Measurements from ENCODE around the gene CTIF. TPM values are rescaled to one million over a fixed set of nuclear protein-coding genes. Genes with fewer than 3 reads are reported as not detected.

The CTIF gene
- total RNA-seq, 1 donor from 2014 or later: 15.0 TPM

DNA sequence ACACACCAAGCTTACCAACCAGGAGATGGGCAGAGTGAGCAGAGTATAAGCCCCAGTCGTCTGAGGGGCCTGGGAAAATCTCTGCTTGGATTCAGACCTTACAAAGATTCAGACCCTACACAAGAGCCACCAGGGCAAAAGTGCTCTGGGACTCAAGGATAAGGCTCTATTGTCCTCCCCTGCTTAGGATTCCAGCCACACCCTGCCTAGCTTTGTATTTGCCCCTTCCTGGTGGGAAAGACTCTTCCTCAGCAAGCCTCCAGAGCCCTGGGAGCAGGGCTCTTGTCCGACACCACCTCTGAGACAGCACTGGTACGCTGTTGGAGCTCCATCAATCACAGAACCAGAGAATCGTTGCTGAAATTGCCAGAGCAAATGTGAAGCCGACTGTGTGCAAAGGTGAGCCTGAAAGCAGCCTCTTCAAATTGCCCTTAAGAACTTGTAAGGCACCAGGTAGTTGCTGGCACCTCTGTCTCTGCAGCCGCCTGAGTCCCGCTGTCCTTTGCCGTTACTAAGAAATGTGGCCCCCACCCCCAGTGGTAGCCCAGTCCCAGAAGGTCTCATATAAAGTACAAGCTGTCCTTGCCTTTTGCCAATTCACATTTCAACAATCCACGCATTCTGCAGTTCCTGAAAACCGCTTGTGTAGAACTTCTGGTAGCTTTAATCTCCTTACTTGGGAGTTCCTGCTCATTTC lies 148.7 kb downstream of the CTIF start:
- DNase-seq (ENCODE audit: low read depth) (no peak), FAIRE-seq (no peak)
- H3K4me3 ChIP-seq (ENCODE audit: low read depth, low read length): no peak overlapping the region
- peaks cover 7% of the 10 kb centered on the region for H3K36me3 ChIP-seq (ENCODE audit: control insufficient read depth, insufficient read depth, low read length)
- TF ChIP-seq, protein P1, sequence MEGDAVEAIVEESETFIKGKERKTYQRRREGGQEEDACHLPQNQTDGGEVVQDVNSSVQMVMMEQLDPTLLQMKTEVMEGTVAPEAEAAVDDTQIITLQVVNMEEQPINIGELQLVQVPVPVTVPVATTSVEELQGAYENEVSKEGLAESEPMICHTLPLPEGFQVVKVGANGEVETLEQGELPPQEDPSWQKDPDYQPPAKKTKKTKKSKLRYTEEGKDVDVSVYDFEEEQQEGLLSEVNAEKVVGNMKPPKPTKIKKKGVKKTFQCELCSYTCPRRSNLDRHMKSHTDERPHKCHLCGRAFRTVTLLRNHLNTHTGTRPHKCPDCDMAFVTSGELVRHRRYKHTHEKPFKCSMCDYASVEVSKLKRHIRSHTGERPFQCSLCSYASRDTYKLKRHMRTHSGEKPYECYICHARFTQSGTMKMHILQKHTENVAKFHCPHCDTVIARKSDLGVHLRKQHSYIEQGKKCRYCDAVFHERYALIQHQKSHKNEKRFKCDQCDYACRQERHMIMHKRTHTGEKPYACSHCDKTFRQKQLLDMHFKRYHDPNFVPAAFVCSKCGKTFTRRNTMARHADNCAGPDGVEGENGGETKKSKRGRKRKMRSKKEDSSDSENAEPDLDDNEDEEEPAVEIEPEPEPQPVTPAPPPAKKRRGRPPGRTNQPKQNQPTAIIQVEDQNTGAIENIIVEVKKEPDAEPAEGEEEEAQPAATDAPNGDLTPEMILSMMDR (IDR thresholded peaks at IDR 0.05; ENCODE audit: insufficient read depth, low read length, severe bottlenecking): no peak
- H3K27me3 ChIP-seq (ENCODE audit: control insufficient read depth, insufficient read depth, low read length): no peaks in the 10 kb centered on the region

DNA sequence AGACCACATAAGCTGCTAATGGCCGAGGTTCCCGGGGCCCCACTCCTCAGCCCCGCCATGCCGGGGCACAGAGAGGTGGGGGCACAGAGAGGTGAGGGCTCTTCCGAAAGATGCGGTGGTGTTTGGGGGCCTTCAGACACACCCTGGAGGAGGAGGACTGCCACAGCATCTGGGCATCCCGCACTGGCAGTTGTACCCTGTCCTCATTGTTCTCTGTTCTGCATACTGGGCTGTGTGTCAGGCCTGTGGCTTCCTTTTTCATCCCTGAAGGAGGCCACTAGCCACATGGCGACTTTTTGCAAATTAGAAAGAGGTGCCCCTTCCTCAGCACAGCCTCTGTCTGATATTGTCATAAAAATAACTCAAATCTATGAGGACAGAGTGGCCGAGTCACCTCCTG lies 150.1 kb downstream of the CTIF start:
- no peak for DNase-seq (ENCODE audit: low read depth)
- Histone ChIP-seq H3K4me3 (ENCODE audit: low read depth, low read length) (no peak overlapping the region), H3K27me3 (ENCODE audit: control insufficient read depth, insufficient read depth, low read length) (no peaks in the 10 kb centered on the region), H3K36me3 (ENCODE audit: control insufficient read depth, insufficient read depth, low read length) (peaks cover 6% of the 10 kb centered on the region)
- TF ChIP-seq, protein P1 (IDR thresholded peaks at IDR 0.05; ENCODE audit: insufficient read depth, low read length, severe bottlenecking): no peak
- no peak for FAIRE-seq

DNA sequence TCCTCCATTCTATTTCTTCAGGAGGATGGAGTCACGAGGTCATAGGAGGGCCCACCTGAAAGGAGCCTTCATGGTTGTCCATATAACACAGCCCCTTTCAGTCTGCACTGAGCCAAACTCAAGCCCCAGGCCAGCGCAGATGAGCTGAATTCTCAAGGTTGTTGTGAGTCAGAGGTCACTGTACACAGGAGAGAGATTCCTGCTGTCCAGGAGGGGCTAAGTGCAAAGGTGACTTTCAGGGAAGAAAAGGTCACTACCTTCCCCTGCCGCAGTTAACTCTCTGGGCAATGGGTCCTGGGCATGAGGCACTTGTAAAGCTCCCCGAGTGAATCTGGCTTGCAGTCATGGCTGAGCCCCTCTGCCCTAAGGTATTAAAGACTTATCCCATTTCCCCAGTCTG lies 150.7 kb downstream of the CTIF start:
- FAIRE-seq: no peak
- Histone ChIP-seq H3K27me3 (ENCODE audit: control insufficient read depth, insufficient read depth, low read length) (no peaks in the 10 kb centered on the region), H3K4me3 (ENCODE audit: low read depth, low read length) (no peak overlapping the region), H3K36me3 (ENCODE audit: control insufficient read depth, insufficient read depth, low read length) (peaks cover 6% of the 10 kb centered on the region)
- TF ChIP-seq, protein P1 (IDR thresholded peaks at IDR 0.05; ENCODE audit: insufficient read depth, low read length, severe bottlenecking): no peak
- no peak for DNase-seq (ENCODE audit: low read depth)

DNA sequence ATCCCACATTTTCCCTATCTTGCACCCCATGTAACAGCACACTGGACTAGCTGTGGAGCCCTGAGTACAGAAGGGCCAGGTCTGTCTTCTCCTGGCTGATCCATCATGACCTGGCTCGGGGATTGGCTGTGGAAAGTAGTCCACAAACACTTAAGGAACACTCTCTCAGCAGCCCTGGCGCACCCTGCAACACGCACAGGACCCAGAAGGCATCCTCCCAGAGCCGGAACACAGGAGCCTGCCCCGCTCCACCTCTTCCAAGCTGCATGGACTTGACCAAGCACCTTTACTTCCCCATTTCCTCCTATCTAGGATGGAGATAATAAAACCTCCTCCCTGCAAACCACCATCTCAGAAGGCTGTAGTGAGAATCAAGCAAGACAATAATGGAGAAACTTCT lies 151.7 kb downstream of the CTIF start:
- TF ChIP-seq, protein P1 (IDR thresholded peaks at IDR 0.05; ENCODE audit: insufficient read depth, low read length, severe bottlenecking): no peak
- DNase-seq (ENCODE audit: low read depth) (no peak), FAIRE-seq (no peak)
- H3K36me3 ChIP-seq (ENCODE audit: control insufficient read depth, insufficient read depth, low read length): peaks cover 6% of the 10 kb centered on the region
- no peaks in the 10 kb centered on the region for H3K27me3 ChIP-seq (ENCODE audit: control insufficient read depth, insufficient read depth, low read length)
- no peak overlapping the region for H3K4me3 ChIP-seq (ENCODE audit: low read depth, low read length)

DNA sequence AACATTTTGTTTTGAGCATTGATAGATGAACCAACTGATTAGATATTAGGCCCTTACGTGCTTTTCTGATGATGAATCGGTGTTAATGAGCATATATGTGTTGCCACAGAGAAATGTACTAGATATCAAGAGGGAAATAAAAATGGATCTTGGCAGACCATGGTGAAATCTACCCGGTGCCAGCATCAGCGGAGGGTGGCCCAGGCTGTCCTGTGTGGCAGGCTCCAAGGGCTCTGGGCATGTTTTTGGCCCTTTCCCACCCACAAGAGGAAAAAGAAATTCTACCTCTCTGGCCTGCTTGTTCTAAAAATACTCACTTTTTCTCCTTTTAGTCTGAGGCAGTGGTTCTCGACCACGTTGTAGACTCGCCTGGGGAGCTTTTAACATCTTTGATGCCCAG lies 154.2 kb downstream of the CTIF start:
- Histone ChIP-seq H3K36me3 (ENCODE audit: control insufficient read depth, insufficient read depth, low read length) (peaks cover 7% of the 10 kb centered on the region), H3K4me3 (ENCODE audit: low read depth, low read length) (no peak overlapping the region), H3K27me3 (ENCODE audit: control insufficient read depth, insufficient read depth, low read length) (no peaks in the 10 kb centered on the region)
- DNase-seq (ENCODE audit: low read depth) (no peak), FAIRE-seq (no peak)
- TF ChIP-seq, protein P1 (IDR thresholded peaks at IDR 0.05; ENCODE audit: insufficient read depth, low read length, severe bottlenecking): no peak
